Fibroblast of skin of scalp (primary cell): ENCODE results near the gene ZNF709. TPM values are rescaled to one million over a fixed set of nuclear protein-coding genes. Genes with fewer than 3 reads are reported as not detected.
"Not testable (repeated sequence)": the region's sequence is repeated elsewhere in the genome, so short reads cannot be mapped to it uniquely, and the experiment has no call there.

ENCODE experiments used
- DNase-seq: peaks from one replicate; pipeline ENCODE4 v3.0.0-alpha.2; 2013
- polyA plus RNA-seq, 2 experiments: library from polyadenylated mRNA; unstranded; fragments of 120-200 nt; gene quantifications; one replicate each; pipeline ENCODE4 v1.2.1, GENCODE V29; 2013; ENCODE audit not compliant: insufficient read length in 2 of 2

The ZNF709 gene
- 1.8 TPM for polyA plus RNA-seq (2013, experiment 1 of 2; ENCODE audit: insufficient read length)
- polyA plus RNA-seq (2013, experiment 2 of 2; ENCODE audit: insufficient read length): 1.5 TPM

DNA sequence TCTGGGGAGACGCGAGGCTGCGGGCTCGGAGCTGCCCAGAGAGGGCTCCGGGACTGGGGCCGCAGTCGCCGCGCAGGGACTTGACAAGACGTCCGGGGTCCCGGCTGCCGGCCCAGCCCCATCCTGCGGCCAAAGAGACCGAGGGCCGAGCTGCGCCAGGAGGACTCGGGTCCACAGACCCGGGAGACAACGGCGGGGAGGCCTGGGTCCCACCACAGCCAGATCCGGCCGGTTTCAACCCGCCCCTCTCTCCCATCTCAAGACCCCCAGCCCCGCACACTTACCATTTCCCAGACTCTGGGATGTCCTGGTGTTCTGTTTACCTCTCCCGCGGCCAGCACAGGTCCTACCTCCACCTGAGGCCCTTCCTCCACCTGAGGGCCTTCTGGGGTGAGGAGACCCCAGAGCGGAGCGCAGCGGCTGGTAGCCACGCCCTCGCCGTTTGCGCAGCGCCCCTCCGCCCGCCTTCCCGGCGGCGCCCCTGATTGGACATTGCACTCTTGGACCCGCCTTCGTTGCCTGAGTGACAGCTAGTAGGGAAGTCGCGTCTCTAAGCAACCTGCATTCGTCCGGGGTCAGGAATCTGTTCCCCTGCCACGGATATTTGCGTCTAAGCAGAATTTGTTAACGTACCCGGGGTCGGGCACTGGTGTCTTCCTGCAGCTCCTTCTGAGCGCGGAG lies at the start of gene ZNF709:
ZNF709 (minus strand) TSS at position 446 of the 681 bp plus-strand sequence; CDS start at position 287, 159 bp downstream.
- DNase-seq: peak; percentile 82

DNA sequence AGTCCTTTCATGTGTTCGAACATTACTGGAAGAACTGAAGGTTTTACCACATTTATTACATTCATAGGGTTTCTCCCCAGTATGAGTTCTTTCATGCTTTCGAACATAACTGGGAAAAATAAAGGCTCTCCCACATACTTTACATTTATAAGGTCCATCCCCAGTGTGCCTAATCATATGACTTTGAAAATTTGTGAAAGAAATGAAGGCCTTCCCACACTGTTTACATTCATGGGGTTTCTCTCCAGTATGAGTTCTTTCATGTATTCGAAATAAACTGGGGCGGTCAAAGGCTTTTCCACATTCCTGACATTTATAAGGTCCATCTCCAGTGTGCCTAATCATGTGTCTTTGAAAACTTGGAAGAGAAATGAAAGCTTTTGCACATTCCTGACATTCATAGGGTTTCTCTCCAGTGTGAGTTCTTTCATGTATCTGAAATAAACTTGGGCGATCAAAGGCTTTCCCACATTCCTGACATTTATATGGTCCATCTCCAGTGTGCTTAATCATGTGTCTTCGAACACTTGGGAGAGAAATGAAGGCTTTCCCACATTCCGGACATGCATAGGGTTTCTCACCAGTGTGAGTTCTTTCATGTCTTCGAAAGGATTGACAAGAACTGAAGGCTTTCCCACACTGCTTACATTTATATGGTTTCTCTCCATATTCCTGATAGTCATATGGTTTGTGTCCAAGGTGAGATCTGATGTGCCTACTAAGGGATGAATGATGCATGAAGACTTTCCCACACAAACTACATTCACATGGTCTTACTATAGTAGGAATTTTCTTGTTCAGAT lies 42.6 kb upstream of the ZNF709 start:
- DNase-seq: peak; percentile 33

DNA sequence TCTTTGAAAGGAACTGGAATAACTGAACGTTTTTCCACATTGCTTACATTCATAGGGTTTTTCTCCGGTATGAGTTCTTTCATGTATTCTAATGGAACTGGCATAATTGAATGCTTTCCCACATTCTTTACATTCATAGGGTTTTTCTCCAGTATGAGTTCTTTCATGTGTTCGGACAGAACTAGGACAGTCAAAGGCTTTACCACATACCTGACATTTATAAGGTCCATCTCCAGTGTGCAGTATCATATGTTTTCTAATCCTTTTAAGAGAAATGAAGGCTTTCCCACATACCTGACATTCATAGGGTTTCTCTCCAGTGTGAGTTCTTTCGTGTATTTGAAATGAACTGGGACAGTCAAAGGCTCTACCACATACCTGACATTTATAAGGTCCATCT lies 41.9 kb upstream of the ZNF709 start:
- no peak for DNase-seq

DNA sequence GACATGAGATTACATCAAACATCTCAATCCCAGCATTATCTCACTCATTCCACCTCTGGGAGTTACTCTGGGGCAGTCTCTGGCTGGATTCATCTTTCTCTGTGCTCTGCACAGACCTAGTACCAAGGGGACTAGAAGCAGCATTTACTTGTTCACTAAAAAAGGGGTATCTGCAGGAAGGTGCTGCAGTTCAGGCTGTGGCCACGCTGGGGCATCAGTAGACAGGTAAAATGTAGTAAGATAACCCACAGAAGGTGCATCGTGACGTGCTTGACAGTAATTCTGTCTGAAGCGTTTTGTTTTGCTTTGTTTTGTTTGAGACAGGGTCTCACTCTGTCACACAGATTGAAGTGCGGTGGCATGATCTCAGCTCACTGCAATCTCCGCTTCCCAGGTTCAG lies 37.4 kb upstream of the ZNF709 start:
- DNase-seq: no peak

DNA sequence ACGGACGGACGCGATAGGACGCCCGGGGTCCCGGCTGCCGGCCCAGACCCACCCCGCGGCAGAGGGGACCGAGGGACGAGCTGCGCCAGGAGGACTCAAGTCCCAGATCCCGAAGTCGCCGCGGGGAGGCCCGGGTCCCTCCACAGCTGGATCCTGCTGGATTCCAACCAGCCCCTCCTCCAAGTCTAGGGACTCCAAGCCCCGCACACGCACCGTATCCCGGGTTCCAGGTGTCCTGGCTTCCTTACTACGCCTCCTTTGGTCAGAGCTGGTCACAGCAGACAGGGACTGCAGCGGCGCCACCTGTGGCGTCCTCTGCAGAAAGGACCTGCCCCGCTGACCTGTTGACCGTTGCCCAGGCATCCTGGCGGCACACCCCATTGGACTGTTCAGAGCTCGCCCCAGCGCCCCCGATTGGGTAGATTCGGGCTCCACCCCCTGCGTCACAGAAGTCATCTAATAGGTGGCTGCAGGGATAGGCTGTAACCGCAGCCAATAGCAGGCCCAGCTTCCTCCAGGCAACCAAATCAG lies 29.0 kb upstream of the ZNF709 start:
- DNase-seq: no peak

DNA sequence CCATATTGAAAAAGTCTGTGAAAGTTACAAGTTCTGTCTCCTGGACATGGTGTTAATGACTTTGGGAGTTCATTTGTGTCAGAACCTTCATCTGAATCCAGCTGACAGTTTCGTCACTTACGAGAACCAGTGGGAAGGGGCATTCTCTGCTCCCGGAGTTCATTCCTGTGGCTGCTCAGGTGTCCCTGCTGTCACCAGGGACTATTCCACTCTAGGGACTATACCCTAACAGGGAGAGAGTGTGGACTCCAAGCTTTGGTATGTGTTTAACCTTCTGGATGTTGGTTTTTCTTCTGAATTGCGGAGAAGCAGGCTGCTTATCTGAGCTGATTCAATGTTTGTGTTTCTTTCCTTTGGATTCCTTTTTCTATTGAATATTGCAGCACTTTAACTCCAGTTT lies 12.4 kb upstream of the ZNF709 start:
- no peak for DNase-seq

DNA sequence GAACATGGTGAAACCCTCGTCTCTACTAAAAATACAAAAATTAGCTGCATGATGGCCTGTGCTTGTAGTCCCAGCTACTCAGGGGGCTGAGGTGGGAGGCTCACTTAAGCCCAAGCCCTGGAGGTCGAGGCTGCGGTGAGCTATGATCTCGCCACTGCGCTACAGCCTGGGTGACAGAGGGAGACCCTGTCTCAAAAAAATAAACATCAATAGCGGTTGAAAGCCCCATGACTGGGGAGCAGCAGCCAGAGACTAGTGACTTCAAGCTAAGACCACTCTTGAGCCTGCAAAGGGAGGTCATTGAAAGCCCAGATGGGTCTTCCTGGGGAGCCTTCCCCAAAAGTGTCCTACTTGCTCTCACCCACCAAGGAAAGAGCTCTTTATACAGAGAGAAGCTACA lies 11.9 kb upstream of the ZNF709 start:
- DNase-seq: no peak

DNA sequence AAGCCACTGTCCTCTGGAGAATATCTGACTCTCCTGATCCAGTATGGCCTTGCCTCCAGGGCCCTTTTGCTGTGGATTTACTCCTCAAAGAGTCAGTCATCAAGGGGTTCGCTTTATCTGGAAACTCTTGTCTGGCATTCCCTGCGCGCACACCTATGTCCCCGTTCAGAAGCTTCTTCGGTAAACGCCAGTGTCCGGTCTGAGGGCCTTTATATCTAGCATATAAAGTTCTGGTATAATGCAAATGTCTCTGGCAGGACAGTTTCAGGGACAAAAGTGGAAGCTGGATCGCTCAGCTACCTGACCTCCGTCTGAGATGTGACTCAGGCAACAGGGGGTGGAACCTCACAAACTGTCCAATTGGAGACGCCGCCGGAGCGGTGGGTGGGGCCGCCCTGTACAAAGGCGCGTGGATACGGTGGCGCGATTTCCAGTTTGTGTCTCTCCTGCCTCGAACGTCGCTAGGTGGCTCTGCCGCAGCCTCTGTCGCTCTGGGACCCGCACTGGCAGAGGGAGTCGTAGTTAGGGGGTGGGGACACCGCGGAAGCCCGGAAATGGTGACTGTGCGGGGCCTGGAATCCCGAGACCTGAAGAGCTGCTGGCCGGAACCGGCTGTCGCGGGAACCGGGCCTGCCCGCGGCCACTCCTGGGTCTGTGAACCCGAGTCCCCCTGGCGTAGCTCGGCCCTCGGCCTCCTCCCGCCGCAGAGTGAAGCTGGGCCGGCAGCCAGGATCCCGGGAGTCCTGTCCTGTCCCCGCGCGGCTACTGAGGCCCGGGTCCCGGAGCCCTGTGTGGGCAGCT lies 10.6 kb upstream of the ZNF709 start:
- DNase-seq: peak; percentile 87

DNA sequence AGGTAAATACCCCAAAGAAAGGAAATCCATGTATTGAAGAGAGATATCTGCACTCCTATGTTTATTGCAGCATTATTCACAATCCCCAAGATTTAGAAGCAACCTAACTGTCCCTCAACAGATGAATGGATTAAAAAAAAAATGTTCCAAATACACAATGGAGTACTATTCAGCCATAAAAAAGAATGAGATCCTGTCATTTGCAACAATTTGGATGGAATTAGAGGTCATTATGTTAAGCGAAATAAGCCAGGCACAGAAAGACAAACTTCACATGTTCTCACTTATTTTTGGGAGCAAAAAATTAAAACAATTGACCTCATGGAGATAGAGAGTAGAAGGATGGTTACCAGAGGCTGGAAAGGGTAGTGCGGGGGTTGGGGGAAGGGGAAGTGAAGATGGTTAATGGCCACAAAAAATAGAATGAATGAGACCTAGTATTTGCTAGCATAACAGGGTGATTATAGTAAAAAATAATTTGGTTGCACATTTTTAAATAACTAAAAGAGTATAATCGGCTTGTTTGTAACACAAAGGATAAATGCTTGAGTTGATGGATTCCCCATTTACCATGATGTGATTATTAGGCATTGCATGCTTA lies 9.7 kb upstream of the ZNF709 start:
- no peak for DNase-seq

DNA sequence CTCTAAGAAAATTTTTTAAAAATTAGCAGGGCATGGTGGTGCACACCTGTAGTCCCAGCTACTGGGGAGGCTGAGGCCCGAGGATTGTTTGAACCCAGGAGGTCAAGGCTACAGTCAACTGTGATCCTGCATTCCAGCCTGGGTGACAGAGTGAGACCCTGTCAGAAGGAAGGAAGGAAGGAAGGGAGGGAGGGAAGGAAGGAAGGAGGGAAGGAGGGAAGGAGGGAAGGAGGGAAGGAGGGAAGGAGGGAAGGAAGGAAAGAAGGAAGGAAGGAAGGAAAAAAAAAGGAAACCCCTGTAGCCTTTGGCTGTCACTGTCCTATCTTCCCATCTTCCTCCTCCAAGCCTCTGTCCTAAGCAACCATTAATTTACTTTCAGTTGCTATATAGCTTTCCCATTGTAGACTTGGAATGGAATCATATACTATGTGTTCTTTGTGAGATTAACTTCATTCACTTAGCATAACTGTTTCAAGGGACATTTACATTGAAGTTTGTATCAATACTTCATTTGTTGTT lies 1.7 kb upstream of the ZNF709 start:
- not testable (repeated sequence) for DNase-seq

DNA sequence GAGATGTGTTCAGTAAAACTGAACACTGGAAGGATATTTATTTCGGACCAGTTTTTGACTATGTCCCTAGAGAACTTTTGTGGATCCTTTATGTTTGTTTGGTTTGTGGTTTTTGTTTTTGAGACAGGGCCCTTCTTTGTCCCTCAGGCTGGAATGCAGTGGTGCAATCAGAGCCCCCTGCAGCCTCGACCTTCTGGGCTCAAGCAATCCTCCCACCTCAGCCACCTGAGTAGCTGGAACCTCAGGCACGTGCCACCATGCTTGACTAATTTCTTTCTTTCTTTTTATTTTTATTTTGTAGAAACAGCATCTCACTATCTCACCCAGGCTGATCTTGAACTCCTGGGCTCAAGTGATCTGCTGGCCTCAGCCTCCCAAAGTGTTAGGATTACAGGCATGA lies 955 bp upstream of the ZNF709 start:
- DNase-seq: no peak

DNA sequence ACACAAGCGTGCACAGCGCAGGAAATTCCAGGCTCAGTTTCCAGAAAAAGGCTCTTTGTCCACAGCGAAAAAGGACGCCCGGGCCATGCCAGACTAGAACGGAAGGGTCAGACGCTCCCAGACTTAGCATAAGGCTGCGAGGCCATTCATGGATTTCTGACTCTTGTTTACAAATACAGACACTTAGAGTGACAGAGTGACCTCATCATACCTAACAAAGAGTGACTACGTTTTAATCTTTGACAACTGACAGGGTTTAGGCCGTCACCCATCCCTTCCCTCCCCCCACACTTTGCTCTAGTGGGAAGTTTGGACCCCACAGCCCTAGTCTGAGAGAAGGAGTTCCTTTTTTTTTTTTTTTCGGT lies 418 bp upstream of the ZNF709 start:
- no peak for DNase-seq

DNA sequence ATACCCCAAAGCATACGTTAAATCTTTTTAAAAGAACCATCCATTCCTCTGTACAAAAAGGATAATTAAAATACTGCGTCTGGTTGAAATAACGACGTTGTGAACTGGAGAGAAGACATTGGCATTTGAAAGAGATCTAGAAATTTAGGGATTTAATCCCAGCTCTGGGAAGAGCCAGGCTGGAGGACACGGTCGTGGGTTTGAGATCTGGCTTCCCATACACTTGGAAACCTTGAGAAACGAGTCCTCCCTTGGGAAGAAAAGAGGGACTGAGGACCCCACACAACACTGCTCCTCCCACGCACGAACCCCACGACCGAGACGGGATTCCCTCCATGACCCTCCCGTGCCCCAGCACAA lies 625 bp downstream of the ZNF709 start:
- no peak for DNase-seq

DNA sequence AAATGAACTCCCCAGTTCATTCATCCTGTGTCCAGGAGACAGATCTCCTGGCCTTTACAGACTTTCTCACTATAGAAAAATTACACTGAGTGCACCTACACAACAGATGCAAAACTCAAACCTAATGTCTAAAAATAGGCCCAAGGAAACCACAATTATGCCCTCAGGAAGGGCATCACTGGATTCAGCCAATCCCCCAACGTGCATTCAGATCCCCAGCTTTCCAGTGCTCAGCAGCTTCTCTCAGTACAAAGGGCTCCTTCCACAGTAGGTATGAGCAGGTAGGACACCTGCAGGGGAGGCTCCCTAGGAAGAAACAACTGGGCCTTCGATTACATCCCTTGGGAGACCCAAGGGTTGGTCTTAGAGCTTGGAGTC lies 2.1 kb downstream of the ZNF709 start:
- no peak for DNase-seq

DNA sequence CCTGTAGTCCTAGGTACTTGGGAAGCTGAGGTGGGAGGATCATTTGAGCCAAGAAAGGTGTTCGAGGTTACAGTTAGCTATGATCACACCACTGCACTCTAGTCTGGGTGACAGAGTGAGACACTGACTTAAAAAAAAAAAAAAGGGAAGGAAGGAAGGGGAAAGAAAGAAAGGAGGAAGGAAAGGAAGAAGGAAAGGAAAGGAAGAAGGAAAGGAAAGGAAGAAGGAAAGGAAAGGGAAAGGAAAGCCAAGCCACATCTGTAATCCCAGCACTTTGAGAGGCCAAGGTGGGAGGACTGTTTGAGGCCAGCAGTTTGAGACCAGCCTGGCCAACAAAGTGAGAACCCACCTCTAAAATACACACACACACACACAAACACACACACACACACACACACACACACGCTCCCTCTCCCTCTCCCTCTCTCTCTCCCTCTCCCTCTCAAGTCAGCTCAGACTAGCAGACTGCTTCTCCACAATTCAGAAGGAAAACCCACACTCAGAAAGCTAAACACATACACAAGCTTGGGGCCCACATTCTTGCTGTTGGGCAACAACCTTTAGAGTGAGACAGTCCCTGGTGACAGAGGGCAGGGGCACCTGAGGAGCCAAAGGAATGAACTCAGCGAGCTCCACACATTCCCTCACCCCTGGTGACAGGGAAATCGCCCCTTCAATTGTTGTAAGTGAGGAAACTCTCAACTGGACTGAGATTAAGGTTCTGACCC lies 2.7 kb downstream of the ZNF709 start:
- no peak for DNase-seq

DNA sequence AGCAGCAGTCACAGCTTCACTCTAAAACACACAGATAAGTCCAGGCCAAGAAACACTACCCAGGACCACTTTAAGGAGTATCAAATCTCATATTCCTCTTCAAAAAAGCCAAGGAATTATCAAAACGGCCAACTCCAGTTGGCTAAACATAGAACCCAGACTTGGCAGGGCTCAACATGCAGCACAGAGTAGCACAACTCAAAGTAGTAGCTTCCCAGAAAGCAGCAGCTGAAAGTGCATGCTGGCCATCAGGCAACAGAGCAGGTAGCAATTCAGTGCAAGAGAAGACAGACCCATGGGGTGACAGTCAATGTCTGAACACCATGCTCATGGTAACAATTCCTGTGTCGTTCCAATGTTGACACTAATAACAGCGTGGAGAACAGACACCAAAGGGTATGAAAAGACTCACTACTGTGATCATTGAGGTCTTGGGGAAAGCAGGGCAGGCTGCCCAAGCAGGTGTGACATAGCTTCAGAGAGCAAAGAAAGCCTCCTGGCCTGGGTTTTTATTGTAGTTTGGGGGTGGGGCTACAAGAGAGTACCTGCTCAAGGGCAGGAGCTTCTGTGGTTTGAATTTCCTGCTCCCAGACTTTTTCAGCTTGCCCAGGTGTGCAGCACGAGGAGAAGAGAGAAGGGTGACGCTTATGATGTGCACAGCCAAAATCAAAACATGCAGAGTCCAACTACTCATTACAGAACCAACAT lies 6.2 kb downstream of the ZNF709 start:
- no peak for DNase-seq

DNA sequence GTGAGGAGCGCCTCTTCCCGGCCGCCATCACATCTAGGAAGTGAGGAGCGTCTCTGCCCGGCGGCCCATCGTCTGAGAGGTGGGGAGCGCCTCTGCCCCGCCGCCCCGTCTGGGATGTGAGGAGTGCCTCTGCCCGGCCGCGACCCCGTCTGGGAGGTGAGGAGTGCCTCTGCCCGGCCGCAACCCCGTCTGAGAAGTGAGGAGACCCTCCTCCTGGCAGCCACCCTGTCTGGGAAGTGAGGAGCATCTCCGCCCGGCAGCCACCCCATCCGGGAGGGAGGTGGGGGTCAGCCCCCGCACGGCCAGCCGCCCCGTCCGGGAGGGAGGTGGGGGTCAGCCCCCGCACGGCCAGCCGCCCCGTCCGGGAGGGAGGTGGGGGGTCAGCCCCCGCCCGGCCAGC lies 17.0 kb downstream of the ZNF709 start:
- not testable (repeated sequence) for DNase-seq

DNA sequence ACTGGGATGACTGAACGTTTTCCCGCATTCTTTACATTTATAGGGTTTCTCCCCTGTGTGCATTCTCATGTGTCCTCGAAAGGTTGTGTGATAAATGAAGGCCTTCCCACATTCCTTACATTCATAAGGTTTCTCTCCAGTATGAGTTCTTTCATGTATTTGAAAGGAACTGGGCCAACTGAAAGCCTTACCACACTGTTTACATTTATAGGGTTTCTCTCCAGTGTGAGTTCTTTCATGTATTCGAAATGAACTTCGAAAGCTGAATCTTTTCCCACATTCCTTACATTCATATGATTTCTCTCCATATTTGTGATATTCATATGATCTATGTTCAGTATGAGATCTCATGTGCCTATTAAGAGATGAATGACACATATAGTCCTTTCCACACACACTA lies 19.4 kb downstream of the ZNF709 start:
- no peak for DNase-seq

DNA sequence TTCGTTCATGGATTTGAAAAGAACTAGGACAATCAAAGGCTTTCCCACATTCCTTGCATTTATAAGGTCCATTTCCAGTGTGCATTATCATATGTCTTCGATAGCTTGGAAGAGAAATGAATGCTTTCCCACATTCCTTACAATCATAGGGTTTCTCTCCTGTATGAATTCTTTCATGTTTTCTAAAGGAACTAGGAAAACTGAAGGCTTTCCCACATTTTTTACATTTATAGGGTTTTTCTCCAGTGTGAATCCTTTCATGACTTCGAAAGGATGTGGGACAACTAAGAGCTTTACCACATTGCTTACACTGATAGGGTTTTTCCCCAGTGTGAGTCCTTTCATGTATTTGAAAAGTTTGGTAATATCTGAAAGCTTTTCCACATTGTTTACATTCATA lies 19.8 kb downstream of the ZNF709 start:
- DNase-seq: no peak

DNA sequence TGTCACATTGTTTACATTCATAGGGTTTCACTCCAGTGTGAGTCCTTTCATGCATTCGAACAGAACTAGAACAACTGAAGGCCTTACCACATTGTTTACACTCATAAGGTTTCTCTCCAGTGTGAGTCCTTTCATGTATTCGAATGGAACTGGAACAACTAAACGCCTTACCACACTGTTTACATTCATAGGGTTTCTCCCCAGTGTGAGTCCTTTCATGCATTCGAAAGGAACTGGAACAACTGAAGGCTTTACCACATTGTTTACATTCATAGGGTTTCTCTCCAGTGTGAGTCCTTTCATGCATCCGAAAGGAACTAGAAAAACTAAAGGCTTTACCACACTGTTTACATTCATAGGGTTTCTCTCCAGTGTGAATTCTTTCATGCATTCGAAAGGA lies 20.5 kb downstream of the ZNF709 start:
- not testable (repeated sequence) for DNase-seq

DNA sequence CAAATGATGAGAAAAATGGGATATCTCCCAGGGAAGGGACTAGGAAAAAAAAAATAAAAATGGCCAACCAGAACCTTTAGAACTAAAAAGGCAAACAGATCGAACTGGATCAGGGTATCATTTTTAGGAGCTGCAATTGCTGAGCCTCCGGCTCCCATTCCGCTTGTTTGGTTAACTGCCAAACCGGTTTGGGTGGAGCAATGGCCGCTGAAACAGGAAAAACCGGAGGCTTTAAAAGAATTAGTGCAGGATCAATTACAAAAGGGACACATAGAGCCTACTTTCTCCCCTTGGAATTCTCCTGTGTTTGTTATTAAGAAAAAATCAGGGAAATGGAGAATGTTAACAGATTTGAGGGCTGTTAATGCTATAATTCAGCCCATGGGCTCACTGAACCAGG lies 31.1 kb downstream of the ZNF709 start:
- no peak for DNase-seq
